ENCODE data around the gene LVRN. TPM values are rescaled to one million over a fixed set of nuclear protein-coding genes. Genes with fewer than 3 reads are reported as not detected.

LVRN gene
- polyA plus RNA-seq, 3 donors: 0.96 to 2.5 (median 1.0) TPM

DNA sequence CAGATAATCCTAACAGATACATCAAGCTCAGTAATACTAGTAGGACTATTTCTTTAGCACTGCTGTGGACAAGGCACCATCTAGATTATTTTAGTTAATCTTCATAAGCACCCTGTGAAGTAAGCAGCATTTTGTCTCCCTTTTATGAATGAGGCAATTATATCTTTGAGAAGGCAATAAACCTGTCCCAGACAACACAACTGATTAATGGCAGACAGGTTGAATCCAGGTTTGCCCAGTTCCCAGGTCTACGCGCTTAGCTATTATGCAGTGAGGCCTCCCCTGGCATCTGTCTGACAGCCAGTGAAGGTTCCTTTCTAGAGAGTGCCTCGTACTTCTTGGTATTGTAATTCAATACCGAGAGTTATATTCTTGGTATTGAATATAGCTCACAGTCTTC lies 9.7 kb upstream of the LVRN start:
- DNase-seq (ENCODE audit: extremely low read depth in 1 of 11, low read depth in 9 of 11, low spot score in 4 of 11): no peak

DNA sequence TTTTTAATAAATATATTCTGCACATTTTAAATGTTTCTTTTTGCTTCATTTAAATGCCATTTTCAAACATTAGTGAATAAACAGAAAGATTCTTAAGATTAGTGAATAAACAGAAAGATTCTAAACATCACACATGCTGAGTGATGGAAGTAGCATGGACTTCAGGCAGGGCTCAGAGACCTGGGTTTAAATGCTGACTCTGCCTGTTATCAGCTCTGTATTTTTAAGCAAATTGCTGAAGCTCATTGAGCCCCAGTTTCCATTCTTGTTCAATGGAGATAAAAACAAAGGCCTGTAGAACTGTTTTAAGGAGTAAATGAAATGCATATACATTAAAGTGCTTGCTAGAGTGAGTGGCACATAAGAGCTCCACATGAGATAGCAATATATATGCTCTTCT lies 8.1 kb upstream of the LVRN start:
- no peak for DNase-seq (ENCODE audit: extremely low read depth in 1 of 11, low read depth in 9 of 11, low spot score in 4 of 11)

GRCh38 chr5:115956957-115957356 lies 5.3 kb upstream of the LVRN start:
- DNase-seq (ENCODE audit: extremely low read depth in 1 of 11, low read depth in 9 of 11, low spot score in 4 of 11): no peak

- no peak for DNase-seq (ENCODE audit: extremely low read depth in 1 of 11, low read depth in 9 of 11, low spot score in 4 of 11)
Measured at GRCh38 chr5:115961381-115962238, 665 bp upstream of the LVRN start.

DNA sequence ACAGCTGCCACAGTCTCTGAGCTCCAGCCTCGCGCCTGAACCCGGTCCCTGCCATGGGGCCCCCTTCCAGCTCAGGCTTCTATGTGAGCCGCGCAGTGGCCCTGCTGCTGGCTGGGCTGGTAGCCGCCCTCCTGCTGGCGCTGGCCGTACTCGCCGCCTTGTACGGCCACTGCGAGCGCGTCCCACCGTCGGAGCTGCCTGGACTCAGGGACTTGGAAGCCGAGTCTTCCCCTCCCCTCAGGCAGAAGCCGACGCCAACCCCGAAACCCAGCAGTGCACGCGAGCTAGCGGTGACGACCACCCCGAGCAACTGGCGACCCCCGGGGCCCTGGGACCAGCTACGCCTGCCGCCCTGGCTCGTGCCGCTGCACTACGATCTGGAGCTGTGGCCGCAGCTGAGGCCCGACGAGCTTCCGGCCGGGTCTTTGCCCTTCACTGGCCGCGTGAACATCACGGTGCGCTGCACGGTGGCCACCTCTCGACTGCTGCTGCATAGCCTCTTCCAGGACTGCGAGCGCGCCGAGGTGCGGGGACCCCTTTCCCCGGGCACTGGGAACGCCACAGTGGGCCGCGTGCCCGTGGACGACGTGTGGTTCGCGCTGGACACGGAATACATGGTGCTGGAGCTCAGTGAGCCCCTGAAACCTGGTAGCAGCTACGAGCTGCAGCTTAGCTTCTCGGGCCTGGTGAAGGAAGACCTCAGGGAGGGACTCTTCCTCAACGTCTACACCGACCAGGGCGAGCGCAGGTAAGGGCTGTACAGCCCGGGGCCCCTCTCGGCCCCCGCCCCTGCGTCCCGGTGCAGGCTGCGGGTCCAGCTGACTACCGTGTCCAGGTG lies 509 bp downstream of the LVRN start:
- DNase-seq (ENCODE audit: extremely low read depth in 1 of 11, low read depth in 9 of 11, low spot score in 4 of 11): peak in 1 of 11 donors; percentile 34

DNA sequence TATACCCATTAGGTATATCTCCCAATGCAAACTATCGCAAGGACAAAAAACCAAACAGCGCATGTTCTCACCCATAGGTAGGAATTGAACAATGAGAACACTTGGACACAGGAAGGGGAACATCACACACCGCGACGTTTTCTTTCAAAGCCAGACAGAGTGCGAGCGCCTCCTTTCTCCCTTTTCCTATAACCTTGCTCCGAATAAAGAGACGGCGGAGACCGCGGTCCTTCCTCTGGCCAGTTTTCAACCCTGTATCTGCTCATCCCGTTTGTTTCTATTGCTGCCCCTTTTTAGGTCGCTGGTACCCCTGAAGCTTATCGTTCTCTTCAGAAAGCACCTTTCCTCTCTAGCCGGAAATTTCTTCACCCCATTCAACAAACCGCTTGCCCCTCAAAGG lies 1.3 kb downstream of the LVRN start:
- DNase-seq (ENCODE audit: extremely low read depth in 1 of 11, low read depth in 9 of 11, low spot score in 4 of 11): no peak

DNA sequence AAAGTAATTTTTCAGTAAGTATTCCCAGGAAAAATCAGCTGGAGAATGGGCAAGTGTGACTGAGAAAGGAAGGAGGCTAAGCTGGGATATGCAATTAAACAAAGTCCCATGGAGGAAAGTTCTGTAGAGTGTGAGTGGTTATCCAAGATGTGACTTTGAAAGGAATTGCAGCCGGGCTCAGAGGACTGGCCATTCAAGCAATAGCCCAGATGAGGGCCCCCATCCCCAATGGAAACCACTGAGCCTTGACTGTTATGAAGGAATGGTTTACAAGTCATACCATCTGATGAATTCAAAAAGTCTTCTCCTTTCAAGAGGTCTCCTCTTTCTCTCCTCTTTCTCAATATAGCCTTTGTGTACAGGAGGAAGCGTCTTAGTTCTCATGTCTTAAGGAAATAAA lies 6.5 kb downstream of the LVRN start:
- DNase-seq (ENCODE audit: extremely low read depth in 1 of 11, low read depth in 9 of 11, low spot score in 4 of 11): no peak

GRCh38 chr5:115977096-115977495 lies 14.8 kb downstream of the LVRN start:
- no peak for DNase-seq (ENCODE audit: extremely low read depth in 1 of 11, low read depth in 9 of 11, low spot score in 4 of 11)

DNA sequence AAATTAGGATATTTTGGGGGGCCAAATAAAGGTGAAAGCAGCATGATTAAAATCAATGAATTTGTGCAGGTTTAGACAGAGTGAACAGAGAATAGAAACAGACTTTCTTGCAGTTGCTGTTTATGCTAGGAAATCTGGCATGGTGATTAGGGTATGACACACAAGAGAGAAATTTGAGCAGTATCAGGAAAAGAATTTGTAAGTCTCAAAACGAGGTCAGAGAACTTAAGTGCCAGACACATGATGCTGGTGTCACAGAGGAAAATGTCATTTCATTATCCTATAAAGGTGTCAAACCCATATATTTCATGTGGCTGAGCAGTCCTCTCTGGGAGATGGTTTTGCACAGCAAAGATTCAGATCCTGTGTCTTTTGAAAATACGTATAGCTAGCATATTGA lies 15.7 kb downstream of the LVRN start:
- DNase-seq (ENCODE audit: extremely low read depth in 1 of 11, low read depth in 9 of 11, low spot score in 4 of 11): no peak

GRCh38 chr5:115978779-115979178 lies 16.5 kb downstream of the LVRN start:
- no peak for DNase-seq (ENCODE audit: extremely low read depth in 1 of 11, low read depth in 9 of 11, low spot score in 4 of 11)

DNA sequence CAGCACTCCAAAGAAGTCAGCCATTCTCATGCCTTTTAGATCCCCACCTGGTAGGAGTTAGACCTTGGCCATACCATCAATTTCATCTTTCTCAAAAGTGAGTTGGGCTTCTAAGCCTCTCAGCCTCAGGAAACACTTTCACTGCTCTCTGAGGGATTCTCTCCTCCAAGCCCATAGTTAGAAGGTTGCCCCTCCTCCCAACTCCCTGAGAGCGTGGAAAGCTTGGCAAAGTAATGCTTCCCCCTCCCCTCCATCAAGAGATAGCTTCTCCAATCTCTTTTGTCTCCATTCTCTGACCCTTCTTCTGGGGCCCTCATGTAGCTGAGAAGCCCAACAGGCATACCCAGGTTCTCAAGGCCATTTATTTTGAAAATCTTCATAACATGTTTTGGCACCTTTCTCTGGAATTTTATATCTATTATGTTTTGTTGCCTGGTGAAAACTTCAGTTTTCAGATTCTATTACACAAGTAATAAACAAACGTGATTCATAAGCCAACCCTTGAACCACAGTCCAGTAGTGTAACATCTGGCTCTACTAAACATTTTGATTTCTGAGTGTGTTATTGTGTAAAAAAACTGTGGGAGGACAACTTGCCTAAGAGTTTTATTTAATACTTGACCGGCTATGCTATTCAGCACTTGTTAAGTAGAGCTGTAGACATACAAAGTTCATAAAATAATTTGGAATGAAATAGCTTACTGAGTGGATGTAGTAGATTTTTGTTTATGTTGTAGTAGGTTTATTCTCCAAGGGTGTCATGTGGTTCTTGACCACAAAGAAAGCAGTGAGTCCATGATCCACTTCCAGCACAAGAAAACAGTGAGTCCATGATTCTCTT lies 17.1 kb downstream of the LVRN start:
- peak in 6 of 11 donors; percentile 22 to 57 (median 42) for DNase-seq (ENCODE audit: extremely low read depth in 1 of 11, low read depth in 9 of 11, low spot score in 4 of 11)

DNA sequence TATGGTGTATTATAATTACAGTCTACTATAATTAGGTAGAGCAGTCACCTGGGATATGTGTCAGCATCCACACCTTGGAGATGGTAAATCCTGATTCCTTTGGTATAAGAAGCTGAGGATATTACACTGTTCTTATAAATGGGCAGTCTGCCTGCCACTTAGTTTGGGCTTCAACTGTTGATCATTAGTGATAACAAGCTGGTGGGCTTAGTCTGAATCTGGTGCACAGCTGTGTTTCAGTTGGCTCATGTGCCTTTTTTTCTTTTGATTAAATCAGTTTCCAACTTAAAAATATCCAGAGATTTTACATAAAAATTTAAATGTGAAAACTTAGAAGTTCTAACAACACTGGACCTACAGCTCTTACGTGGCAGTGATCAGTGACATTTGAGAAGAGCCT lies 21.2 kb downstream of the LVRN start:
- no peak for DNase-seq (ENCODE audit: extremely low read depth in 1 of 11, low read depth in 9 of 11, low spot score in 4 of 11)

DNA sequence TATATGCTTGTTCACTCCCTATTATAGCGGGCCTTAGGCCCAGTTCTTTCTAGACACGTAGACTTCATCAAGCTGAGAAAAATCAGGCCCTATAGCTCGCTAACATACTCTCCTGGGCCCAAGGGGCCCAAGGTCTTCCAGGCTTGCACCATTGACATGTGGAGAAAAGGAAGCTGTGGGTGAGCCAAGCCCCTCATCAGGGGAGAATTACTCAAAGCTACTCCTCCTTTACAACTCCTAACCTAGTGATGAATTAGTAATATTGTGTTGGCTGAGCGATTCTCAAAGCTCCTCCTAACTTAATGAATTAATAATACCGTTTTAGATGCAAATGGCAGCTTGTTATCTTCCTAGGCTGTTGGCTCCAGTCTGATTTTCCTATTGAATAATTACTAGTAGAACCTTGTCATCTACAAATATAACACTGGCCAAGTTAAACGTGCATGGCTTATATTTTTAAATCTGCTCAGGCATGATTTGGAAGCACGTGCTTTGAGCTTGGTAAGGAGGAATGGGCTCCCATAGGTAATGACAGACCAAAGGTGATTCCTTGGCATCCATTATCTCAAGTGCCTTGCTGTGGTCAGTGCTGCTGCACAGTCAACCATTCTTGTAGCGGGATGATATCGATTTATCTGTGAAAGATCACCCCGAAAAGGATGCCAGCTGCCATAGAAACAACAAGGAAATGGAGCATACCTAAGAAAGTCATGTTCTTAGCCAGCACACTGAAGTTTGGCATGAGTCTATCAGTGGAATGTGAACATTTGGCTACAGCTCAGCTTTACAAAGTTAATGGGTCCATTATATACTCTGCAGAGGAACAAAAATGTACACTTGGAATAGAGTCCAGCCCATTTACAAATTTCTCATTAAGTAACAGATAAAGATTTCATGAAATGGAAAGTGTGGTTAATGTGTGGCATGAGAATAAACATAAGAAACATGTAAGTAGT lies 23.8 kb downstream of the LVRN start:
- DNase-seq (ENCODE audit: extremely low read depth in 1 of 11, low read depth in 9 of 11, low spot score in 4 of 11): no peak

- no peak for DNase-seq (ENCODE audit: extremely low read depth in 1 of 11, low read depth in 9 of 11, low spot score in 4 of 11)
Measured at GRCh38 chr5:115988002-115988401, 25.7 kb downstream of the LVRN start.

- DNase-seq (ENCODE audit: extremely low read depth in 1 of 11, low read depth in 9 of 11, low spot score in 4 of 11): no peak
Measured at GRCh38 chr5:115992848-115993350, 30.6 kb downstream of the LVRN start.

GRCh38 chr5:115995351-115995750 lies 33.1 kb downstream of the LVRN start:
- DNase-seq (ENCODE audit: extremely low read depth in 1 of 11, low read depth in 9 of 11, low spot score in 4 of 11): no peak

DNA sequence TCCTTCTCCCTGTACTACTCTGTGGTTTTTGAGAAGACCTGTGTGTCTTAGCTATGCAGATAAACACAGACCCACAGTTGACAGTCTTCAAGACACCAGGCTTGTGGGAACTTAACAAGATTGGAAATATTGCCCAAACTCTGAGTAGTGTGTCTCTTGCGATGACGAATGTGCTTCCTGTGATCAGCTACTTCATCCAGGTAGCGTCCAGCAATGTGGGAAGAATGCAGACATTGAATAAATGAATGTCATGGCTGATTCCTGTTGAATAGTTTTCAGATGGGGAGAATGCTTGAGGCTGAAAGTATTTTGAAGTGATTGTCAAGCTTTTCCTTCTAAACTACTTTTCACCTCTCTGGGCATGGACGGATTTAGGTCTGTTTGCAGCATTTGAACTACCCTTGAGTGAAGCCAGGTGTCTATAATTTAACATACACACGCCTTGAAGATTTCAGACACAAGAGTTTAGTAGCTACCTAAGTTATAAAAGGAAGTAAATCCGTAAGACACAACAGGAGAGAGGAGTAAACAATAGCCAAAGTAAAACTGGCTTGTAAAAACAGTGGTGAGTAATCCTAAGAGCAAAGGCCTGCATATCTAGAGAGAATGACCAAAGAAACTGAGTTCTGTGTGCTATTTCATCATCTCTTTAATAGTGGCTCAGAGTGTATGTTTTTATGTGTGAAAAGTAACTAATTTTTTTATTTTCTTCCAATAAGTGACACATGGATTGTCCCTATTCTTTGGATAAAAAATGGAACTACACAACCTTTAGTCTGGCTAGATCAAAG lies 40.0 kb downstream of the LVRN start:
- DNase-seq (ENCODE audit: extremely low read depth in 1 of 11, low read depth in 9 of 11, low spot score in 4 of 11): no peak

Data from renal cortex interstitium (tissue), 11 donors.